Heart left ventricle (tissue), 13 donors: ENCODE data around the gene HOXA3.

Source experiments
- CTCF ChIP-seq, 12 donors: fragments of 200-600 bp; sonication (generic) in 4 of 12; IDR thresholded peaks; one replicate each; pipeline versions ENCODE4 v1.5.0 to v1.8.0; 2018 to 2022; ENCODE audit warnings: antibody characterized with exemption in 12 of 12, mild to moderate bottlenecking in 5 of 12
- POLR2A ChIP-seq, 2 donors: fragments of 450-650 bp; IDR thresholded peaks; one replicate each; pipeline ENCODE4 v1.6.1; 2017; ENCODE audit warnings: antibody characterized with exemption in 2 of 2, mild to moderate bottlenecking in 2 of 2, moderate library complexity in 2 of 2
- donor health status: ischemic (EF 13 %, LVEDD 7.1; RV severe dilation, severe dysfunction).
- donor health status: DM: no; HTN: yes; CAD: no.
- donor health status: DM: no; HTN: no; CAD: no.
- donor health status: ischemic (EF 25% LVEDD 6.9; RV normal size, moderate dysfunction).
- donor health status: ischemic (EF 25% LVEDD 5.7; RV mildly dilated, moderate dysfunction).
- donor health status: ischemic (EF 35%, LVEDD 5.7; RV mildly dilated, moderate dysfunction).
- donor health status: nonischemic (EF 11% LVEDD 7.7; RV severe dilation, severe dysfunction).
- donor health status: DM: yes; HTN: yes; CAD: no.
- donor health status: PGD.
- donor health status: ischemic (EF 29% LVEDD 5.4; RV normal size, mild dysfunction).
- donor health status: nonischemic (EF 23%, LVEDD 6.1; RV moderate dilation, normal function).

GRCh38 chr7:27177795-27178320 is 25.5 kb upstream of the HOXA3 start:
- TF ChIP-seq CTCF (IDR thresholded peaks at IDR 0.05) = no peak
- no peak for TF ChIP-seq POLR2A (IDR thresholded peaks at IDR 0.05)
